ENCODE data around the gene CDS2. TPM values are rescaled to one million over a fixed set of nuclear protein-coding genes. Genes with fewer than 3 reads are reported as not detected.

The CDS2 gene
- total and polyA plus RNA-seq, 2 experiments from 2014 or later: 16.8 to 40.8 TPM

GRCh38 chr20:5080384-5080877, 46.4 kb upstream of the CDS2 start (continued):
- TF ChIP-seq ZNF462 (CRISPR knock-in tag; IDR thresholded peaks at IDR 0.05) (no peak), ZNF114 (CRISPR knock-in tag; IDR thresholded peaks at IDR 0.05) (no peak), ZNF331 (CRISPR knock-in tag; IDR thresholded peaks at IDR 0.05; ENCODE audit: low read depth) (no peak), NANOG (IDR thresholded peaks at IDR 0.05; ENCODE audit: borderline replicate concordance) (no peak)

GRCh38 chr20:5085380-5085779, 41.4 kb upstream of the CDS2 start:
- Mint-ChIP-seq H3K9me3 (no peaks in the 10 kb centered on the region), H3K27me3 (ENCODE audit: insufficient read depth, low read depth, poor library complexity) (peaks cover 6% of the 10 kb centered on the region), H3K36me3 (ENCODE audit: low read depth) (no peaks in the 10 kb centered on the region), H3K4me3 (no peak overlapping the region), H3K4me1 (peaks cover 4% of the 10 kb centered on the region; the same call in 2 of the 3 replicates), H3K27ac (peak overlapping the region; percentile 44)
- no peaks in the 10 kb centered on the region for H3K36me3 ChIP-seq (ENCODE audit: insufficient read depth)
- H3K4me3 ChIP-seq: no peak overlapping the region
- no peaks in the 10 kb centered on the region for H3K4me1 ChIP-seq (ENCODE audit: insufficient read depth)
- no peak overlapping the region for H3K27ac ChIP-seq (ENCODE audit: low read depth)
- H2AFZ ChIP-seq: no peak overlapping the region
- ATAC-seq (no peak), DNase-seq (ENCODE audit: low spot score) (no peak)
- no peak overlapping the region for H3K4me2 ChIP-seq
- H3K79me2 ChIP-seq (replicated peaks; ENCODE audit: insufficient read depth): no peaks in the 10 kb centered on the region
- no peaks in the 10 kb centered on the region for H3K27me3 ChIP-seq (ENCODE audit: insufficient read depth)
- H3K9me2 ChIP-seq (ENCODE audit: insufficient read depth): no peaks in the 10 kb centered on the region
- H4K20me1 ChIP-seq (replicated peaks; ENCODE audit: insufficient read depth): peaks cover 3% of the 10 kb centered on the region; the same call in 1 of the 2 replicates
- H3F3A ChIP-seq (replicated peaks; ENCODE audit: low read depth): no peaks in the 10 kb centered on the region
- TF ChIP-seq STAT1 (IDR thresholded peaks at IDR 0.05; ENCODE audit: unreplicated experiment) (no peak), NANOG (IDR thresholded peaks at IDR 0.05; ENCODE audit: borderline replicate concordance) (no peak), EZH2phosphoT487 (IDR thresholded peaks at IDR 0.05; ENCODE audit: unreplicated experiment) (no peak), ZNF114 (CRISPR knock-in tag; IDR thresholded peaks at IDR 0.05) (no peak), EZH2 (IDR thresholded peaks at IDR 0.05; ENCODE audit: low read depth, unreplicated experiment) (no peak), ZNF462 (CRISPR knock-in tag; IDR thresholded peaks at IDR 0.05) (no peak), ZNF331 (CRISPR knock-in tag; IDR thresholded peaks at IDR 0.05; ENCODE audit: low read depth) (no peak), CREB1 (CRISPR knock-in tag; IDR thresholded peaks at IDR 0.05; ENCODE audit: low read depth) (no peak)
